Activated CD8-positive, alpha-beta memory T cell treated with anti-CD3 and anti-CD28 coated beads, Interleukin-2, amount 50 U/mL, for 48 hours (primary cell): ENCODE results near the gene ST7.
"Not testable (repeated sequence)": the region's sequence is repeated elsewhere in the genome, so short reads cannot be mapped to it uniquely, and the experiment has no call there.

Experiments
- DNase-seq: peaks from one replicate; pipeline ENCODE4 v3.0.0-alpha.2; 2020

Gene ST7

GRCh38 chr7:117010375-117011133 is 57.3 kb downstream of the ST7 start:
- no peak for DNase-seq

- no peak for DNase-seq
Measured at GRCh38 chr7:117011419-117012260, 58.3 kb downstream of the ST7 start.

GRCh38 chr7:117012284-117012683 is 59.0 kb downstream of the ST7 start:
- no peak for DNase-seq

- DNase-seq, result no peak
Measured at GRCh38 chr7:117012696-117013095, 59.4 kb downstream of the ST7 start.

- DNase-seq, result no peak
Measured at GRCh38 chr7:117014099-117014656, 60.9 kb downstream of the ST7 start.

GRCh38 chr7:117014673-117015133 is 61.4 kb downstream of the ST7 start:
- no peak for DNase-seq

- no peak for DNase-seq
Measured at GRCh38 chr7:117015258-117016184, 62.2 kb downstream of the ST7 start.

GRCh38 chr7:117017017-117017451 is 63.7 kb downstream of the ST7 start:
- DNase-seq, result no peak

GRCh38 chr7:117017702-117018266 is 64.5 kb downstream of the ST7 start:
- no peak for DNase-seq

- DNase-seq, result no peak
Measured at GRCh38 chr7:117018713-117019112, 65.4 kb downstream of the ST7 start.

GRCh38 chr7:117019287-117019686 is 66.0 kb downstream of the ST7 start:
- DNase-seq, result no peak

- no peak for DNase-seq
Measured at GRCh38 chr7:117019786-117020590, 66.7 kb downstream of the ST7 start.

- no peak for DNase-seq
Measured at GRCh38 chr7:117020591-117020973, 67.3 kb downstream of the ST7 start.

- no peak for DNase-seq
Measured at GRCh38 chr7:117021366-117021765, 68.1 kb downstream of the ST7 start.

GRCh38 chr7:117021986-117022385 is 68.7 kb downstream of the ST7 start:
- no peak for DNase-seq

GRCh38 chr7:117023325-117023854 is 70.1 kb downstream of the ST7 start:
- no peak for DNase-seq

GRCh38 chr7:117024811-117025210 is 71.5 kb downstream of the ST7 start:
- DNase-seq, result no peak

GRCh38 chr7:117025891-117026290 is 72.6 kb downstream of the ST7 start:
- DNase-seq, result no peak

GRCh38 chr7:117030346-117030745 is 77.0 kb downstream of the ST7 start:
- DNase-seq, result not testable (repeated sequence)

GRCh38 chr7:117030793-117031192 is 77.5 kb downstream of the ST7 start:
- DNase-seq, result not testable (repeated sequence)

- no peak for DNase-seq
Measured at GRCh38 chr7:117032810-117033209, 79.5 kb downstream of the ST7 start.
